Body of pancreas (tissue), 4 donors: ENCODE measurements around the gene AGTRAP. TPM values are rescaled to one million over a fixed set of nuclear protein-coding genes. Genes with fewer than 3 reads are reported as not detected.

Experiments
- ATAC-seq: fragments of 150-250 bp; one replicate; pipeline ENCODE4 v1.9.1; 2016
- DNase-seq, 4 donors: peaks; one replicate each; pipeline ENCODE4 v3.0.0-alpha.2; 2019
- H3K27ac ChIP-seq, 4 donors: fragments of 200-600 bp; sonication (generic); 1 replicate in 3 of 4; 2 replicates in 1 of 4; pipeline versions ENCODE4 v1.5.1 to v1.6.1; 2016 to 2019; ENCODE audit warnings: mild to moderate bottlenecking in 1 of 4, mixed read lengths in 1 of 4, moderate library complexity in 1 of 4
- H3K27me3 ChIP-seq, 2 donors: fragments of 200-600 bp; sonication (generic); one replicate each; pipeline ENCODE4 v1.6.0; 2016; ENCODE audit warnings: mild to moderate bottlenecking in 1 of 2
- H3K36me3 ChIP-seq, 2 donors: fragments of 200-600 bp; sonication (generic); replicated peaks in 1 of 2; 2 replicates each; pipeline ENCODE4 v1.5.1; 2016; ENCODE audit warnings: low read depth in 2 of 2; ENCODE audit not compliant: insufficient read depth in 1 of 2
- H3K4me1 ChIP-seq: fragments of 200-600 bp; sonication (generic); one replicate; pipeline ENCODE4 v1.6.0; 2016
- H3K4me3 ChIP-seq, 2 donors: fragments of 200-600 bp; sonication (generic); 1 replicate in 1 of 2; 2 replicates in 1 of 2; pipeline ENCODE4 v1.5.1; 2016 to 2019
- H3K9me3 ChIP-seq, 3 donors: fragments of 200-600 bp; sonication (generic); 1 replicate in 2 of 3; 2 replicates in 1 of 3; pipeline ENCODE4 v1.5.1; 2016
- POLR2A ChIP-seq, 3 donors: fragments of 450-650 bp; IDR thresholded peaks; one replicate each; pipeline ENCODE4 v1.6.1; 2016; ENCODE audit warnings: antibody characterized with exemption in 3 of 3, mild to moderate bottlenecking in 2 of 3
- WGBS, 2 donors: methylation state at CpG; one replicate each; pipeline ENCODE4 v1.1.5; 2017; 5-methylcytosine and 5-hydroxymethylcytosine counted together
- intact Hi-C: fragments of 100-400 bp; cut with DNase I; formaldehyde crosslinking; loops from one replicate; pipeline ENCODE4 v1.15.1; 2023
- total RNA-seq, 2 donors: library from RNA; depleted of rRNA; stranded (reverse); fragments of >200 nt; gene quantifications; one replicate each; pipeline ENCODE4 v1.1.0, GENCODE V29; 2016
- TF ChIP-seq, protein P1 (sequence below), 7 experiments: fragments of 450-650 bp in 4 of 7; fragments of 200-600 bp in 3 of 7; sonication (generic) in 3 of 7; IDR thresholded peaks; one replicate each; pipeline ENCODE4 v1.5.1; 2016 to 2019; ENCODE audit warnings: antibody characterized with exemption in 7 of 7

AGTRAP gene
- total RNA-seq, 2 donors from 2014 or later = 16.8 to 24.6 TPM

- no peak overlapping the region for H3K27ac ChIP-seq
- intact Hi-C loops = no loop called here
- 59 to 85% methylated on average over 3 to 5 of the region's 5 CpGs for WGBS, 2 donors
Measured at GRCh38 chr1:11711490-11711889, 24.4 kb upstream of the AGTRAP start.

DNA sequence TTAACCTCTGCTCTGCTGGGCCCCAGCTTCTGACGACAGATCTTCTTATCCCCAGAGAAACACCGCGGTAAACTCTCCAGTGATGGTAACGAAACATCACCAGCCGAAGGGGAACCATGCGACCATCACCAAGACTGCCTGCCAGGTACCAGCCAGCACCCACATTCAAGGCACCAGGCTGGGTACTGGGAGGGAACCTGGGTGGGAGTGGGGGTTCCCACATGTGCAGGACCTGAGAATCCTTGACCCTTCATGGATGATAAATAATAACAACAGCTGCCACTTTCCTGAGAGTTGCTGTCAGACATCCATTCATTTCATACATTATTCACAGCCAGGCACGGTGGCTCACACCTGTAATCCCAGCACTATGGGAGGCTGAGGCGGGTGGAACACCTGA lies 23.7 kb upstream of the AGTRAP start:
- no peak overlapping the region for H3K27ac ChIP-seq
- no peak for ATAC-seq
- DNase-seq = no peak
- no peak overlapping the region for H3K4me3 ChIP-seq
- no peaks in the 10 kb centered on the region for H3K9me3 ChIP-seq
- TF ChIP-seq, protein P1, sequence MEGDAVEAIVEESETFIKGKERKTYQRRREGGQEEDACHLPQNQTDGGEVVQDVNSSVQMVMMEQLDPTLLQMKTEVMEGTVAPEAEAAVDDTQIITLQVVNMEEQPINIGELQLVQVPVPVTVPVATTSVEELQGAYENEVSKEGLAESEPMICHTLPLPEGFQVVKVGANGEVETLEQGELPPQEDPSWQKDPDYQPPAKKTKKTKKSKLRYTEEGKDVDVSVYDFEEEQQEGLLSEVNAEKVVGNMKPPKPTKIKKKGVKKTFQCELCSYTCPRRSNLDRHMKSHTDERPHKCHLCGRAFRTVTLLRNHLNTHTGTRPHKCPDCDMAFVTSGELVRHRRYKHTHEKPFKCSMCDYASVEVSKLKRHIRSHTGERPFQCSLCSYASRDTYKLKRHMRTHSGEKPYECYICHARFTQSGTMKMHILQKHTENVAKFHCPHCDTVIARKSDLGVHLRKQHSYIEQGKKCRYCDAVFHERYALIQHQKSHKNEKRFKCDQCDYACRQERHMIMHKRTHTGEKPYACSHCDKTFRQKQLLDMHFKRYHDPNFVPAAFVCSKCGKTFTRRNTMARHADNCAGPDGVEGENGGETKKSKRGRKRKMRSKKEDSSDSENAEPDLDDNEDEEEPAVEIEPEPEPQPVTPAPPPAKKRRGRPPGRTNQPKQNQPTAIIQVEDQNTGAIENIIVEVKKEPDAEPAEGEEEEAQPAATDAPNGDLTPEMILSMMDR (IDR thresholded peaks at IDR 0.05) = no peak
- no peak for TF ChIP-seq POLR2A (IDR thresholded peaks at IDR 0.05)
- no peaks in the 10 kb centered on the region for H3K27me3 ChIP-seq
- no peaks in the 10 kb centered on the region for H3K36me3 ChIP-seq
- WGBS, 2 donors = 77 to 78% methylated on average over 8 of the region's 8 CpGs
- H3K4me1 ChIP-seq = peaks cover 10% of the 10 kb centered on the region
- intact Hi-C loops = no loop called here

More at GRCh38 chr1:11711490-11711889, 24.4 kb upstream of the AGTRAP start:
- no peak for DNase-seq
- Histone ChIP-seq H3K4me1 (peaks cover 10% of the 10 kb centered on the region), H3K27me3 (no peaks in the 10 kb centered on the region), H3K4me3 (no peak overlapping the region), H3K9me3 (no peaks in the 10 kb centered on the region), H3K36me3 (no peaks in the 10 kb centered on the region)
- no peak for TF ChIP-seq POLR2A (IDR thresholded peaks at IDR 0.05)
- TF ChIP-seq, protein P1 (IDR thresholded peaks at IDR 0.05) = no peak
- no peak for ATAC-seq

DNA sequence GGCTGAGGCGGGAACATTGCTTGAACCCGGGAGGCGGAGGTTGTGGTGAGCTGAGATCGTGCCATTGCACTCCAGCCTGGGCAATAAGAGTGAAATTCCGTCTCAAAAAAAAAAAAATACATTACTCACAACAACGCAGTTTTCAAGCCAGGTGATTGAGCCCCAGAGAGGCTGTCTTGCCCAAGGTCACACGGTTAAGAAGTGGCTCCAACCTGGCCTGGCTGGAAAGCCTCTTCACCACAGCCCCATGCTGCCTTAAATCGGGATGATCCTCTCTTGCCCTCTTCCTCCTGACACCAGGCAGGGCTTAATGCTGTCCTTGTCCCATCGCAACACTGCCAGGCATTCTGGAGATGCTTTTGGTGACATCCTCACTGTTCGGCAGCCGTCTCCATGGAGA lies 22.8 kb upstream of the AGTRAP start:
- no peak overlapping the region for H3K4me3 ChIP-seq
- WGBS, 2 donors = 67 to 69% methylated on average over 9 to 11 of the region's 11 CpGs
- TF ChIP-seq, protein P1 (IDR thresholded peaks at IDR 0.05) = no peak
- no peak for TF ChIP-seq POLR2A (IDR thresholded peaks at IDR 0.05)
- H3K36me3 ChIP-seq = no peaks in the 10 kb centered on the region
- H3K9me3 ChIP-seq = no peaks in the 10 kb centered on the region
- intact Hi-C loops = no loop called here
- peaks cover 2% of the 10 kb centered on the region for H3K4me1 ChIP-seq
- DNase-seq = no peak
- ATAC-seq = no peak
- H3K27ac ChIP-seq = no peak overlapping the region
- no peaks in the 10 kb centered on the region for H3K27me3 ChIP-seq

- intact Hi-C loops = loop anchor here (5.0 kb wide), 1 partner anchor 68 kb away; no protein-coding TSS in a partner anchor
- no peak for ATAC-seq
- no peaks in the 10 kb centered on the region for H3K36me3 ChIP-seq
- H3K27me3 ChIP-seq = no peaks in the 10 kb centered on the region
- 76 to 78% methylated on average over 10 to 24 of the region's 24 CpGs for WGBS, 2 donors
- H3K4me1 ChIP-seq = peaks cover 10% of the 10 kb centered on the region
- no peaks in the 10 kb centered on the region for H3K9me3 ChIP-seq
- H3K4me3 ChIP-seq = no peak overlapping the region
- no peak overlapping the region for H3K27ac ChIP-seq
- TF ChIP-seq, protein P1 (IDR thresholded peaks at IDR 0.05) = no peak
- no peak for TF ChIP-seq POLR2A (IDR thresholded peaks at IDR 0.05)
- no peak for DNase-seq
Measured at GRCh38 chr1:11714831-11715575, 20.9 kb upstream of the AGTRAP start.
